GM19240 (cell line): Measurements from ENCODE around the gene KATNAL2.
"Not testable (repeated sequence)": the region's sequence is repeated elsewhere in the genome, so short reads cannot be mapped to it uniquely, and the experiment has no call there.

Source experiments
- DNase-seq: peaks from one replicate; pipeline ENCODE4 v3.0.0; 2011; ENCODE audit warnings: low spot score; ENCODE audit not compliant: insufficient read length

The KATNAL2 gene

GRCh38 chr18:46939337-46939963, 22.0 kb downstream of the KATNAL2 start:
- DNase-seq: no peak

GRCh38 chr18:46939998-46940571, 22.7 kb downstream of the KATNAL2 start:
- no peak for DNase-seq

- DNase-seq: no peak
Observed at GRCh38 chr18:46942646-46943045, 25.2 kb downstream of the KATNAL2 start.

DNA sequence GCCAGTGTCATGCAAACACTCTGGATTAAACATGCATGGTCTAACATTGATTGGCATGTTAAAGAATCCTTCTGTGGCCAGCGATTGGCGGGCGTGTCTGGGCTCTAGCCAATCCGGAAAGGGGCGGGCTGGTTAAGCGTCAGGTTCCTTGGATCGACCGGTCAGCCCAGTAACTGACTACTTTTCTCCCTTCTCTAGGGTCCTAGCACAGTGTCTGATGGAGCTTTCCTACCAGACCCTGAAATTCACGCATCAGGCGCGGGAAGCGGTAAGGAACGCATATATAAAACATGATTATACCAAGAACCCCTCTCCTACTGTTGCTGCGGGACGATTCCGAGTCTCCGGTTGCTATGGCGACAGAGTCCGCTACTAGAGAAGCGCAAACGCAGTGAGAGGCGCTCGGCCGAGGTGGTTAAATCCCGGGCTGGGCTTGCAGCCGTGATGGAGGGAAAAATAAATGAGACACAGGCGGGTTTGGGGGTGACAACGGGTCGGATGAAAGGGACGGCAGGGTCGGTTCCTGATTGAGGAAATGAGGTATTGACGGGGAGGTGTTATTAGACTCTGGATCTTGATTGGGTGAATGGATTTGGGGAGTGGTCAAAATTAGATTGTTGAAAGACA, 29.4 kb downstream of the KATNAL2 start:
- peak; percentile 66 for DNase-seq

DNA sequence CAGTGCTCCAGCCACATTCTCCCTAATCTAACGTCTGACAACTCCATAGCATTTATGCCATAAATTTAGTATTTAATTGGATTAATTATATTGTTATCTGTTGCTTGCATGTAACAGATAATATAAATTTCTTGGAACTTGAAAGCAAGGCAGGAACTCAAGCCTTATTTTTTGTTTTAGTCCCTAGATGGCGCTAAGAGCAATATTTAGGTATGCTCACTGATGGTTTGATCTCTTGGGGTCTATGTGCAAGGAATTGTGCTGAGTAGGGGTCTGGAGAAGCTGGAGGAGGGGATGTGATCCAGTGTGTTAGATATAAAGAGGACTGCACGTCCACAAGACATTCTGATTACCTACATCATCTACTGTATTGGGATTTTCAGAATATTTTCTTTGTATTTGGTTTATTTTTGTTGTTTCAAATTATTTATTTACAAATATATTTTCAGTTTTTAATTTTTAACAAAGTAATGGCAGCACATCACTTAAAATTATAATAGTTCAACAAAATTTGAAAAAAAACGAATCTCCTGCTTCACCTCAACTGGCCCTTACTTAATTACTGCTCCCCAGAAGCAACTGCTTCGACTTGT, 32.8 kb downstream of the KATNAL2 start:
- no peak for DNase-seq

GRCh38 chr18:46953195-46953594, 35.8 kb downstream of the KATNAL2 start:
- no peak for DNase-seq

DNA sequence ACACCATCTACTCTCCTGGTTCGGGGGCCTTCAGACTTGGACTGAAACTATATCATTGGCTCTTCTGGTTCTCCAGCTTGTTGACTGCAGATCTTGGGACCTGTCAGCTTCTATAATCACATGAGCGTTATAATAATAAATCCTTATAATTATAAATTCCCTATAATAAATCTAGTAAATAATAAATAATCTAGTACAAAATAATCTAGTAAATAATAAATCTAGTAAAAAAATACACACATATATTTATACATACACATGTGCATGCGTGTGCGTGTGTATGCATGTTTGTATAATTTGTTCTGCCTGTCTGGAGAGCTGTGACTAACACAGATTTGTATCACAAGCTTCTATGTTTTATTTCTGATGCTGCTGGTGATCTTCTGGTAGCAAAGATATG, 40.8 kb downstream of the KATNAL2 start:
- no peak for DNase-seq

DNA sequence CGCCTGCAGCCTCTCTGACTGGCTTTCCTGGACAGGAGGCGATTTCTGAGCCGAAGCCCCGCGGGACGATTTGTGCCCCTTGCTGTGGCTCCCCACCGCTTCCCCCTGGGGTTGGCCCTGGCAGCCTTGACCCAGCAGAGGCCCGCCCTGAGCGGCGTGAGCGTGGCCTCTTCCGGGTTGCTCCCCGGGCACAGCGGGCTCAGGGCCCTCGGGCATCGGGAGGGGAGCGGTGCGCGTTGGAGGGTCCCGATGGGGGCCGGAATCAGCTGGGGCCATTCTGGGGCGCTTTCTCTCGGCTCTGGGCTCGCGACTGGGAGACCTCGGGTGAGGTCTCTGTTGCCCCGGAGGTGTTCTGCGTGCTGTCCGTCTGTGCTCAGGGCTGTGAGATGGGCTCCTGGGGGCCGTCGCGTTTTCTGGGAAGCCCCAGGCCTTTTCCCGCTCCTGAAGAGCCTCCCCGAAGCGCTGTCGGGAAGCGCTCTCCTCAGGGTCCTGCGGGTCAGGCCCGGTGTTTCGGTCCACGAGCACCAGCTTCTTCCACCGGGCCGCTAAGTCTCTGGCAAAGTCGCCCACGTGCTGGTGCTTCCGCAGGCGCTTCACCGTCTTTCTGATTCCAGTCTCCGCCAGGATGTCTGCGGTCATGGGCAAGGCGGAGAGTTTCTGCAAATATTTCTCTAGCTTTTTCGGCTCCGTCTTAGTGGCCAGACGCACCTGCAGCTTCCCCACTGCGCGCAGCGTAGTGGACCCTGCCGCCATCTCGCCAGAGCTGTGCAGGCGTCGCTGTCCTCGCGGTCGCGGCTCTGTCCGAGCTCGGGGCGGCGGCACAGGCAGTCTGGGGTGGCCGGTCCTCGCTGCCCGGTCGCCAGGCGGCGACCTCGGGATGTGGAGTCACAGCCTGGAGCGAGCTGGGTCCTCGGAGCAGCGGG, 46.5 kb downstream of the KATNAL2 start:
- not testable (repeated sequence) for DNase-seq

- not testable (repeated sequence) for DNase-seq
Observed at GRCh38 chr18:46964579-46965293, 47.3 kb downstream of the KATNAL2 start.

DNA sequence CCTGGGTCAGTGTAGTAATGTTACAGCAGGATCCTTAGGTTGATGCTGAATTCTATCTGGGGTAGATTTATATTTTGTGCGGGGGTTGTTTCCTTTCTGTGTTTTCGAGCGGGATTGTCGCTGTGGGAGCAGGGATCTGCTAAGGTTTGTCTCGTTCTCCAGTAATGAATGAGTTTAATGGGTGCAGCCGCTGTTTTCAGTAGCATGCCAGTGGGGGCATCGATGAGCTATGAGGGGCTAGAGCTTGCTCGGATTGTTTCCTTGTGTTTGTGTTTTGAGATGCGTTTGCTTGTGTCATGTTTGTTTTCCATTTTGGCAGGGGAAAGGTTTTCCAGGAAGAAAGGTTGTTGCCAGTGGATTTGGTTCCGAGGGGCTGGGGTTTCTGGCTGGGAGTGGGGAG, 48.9 kb downstream of the KATNAL2 start:
- DNase-seq: not testable (repeated sequence)

DNA sequence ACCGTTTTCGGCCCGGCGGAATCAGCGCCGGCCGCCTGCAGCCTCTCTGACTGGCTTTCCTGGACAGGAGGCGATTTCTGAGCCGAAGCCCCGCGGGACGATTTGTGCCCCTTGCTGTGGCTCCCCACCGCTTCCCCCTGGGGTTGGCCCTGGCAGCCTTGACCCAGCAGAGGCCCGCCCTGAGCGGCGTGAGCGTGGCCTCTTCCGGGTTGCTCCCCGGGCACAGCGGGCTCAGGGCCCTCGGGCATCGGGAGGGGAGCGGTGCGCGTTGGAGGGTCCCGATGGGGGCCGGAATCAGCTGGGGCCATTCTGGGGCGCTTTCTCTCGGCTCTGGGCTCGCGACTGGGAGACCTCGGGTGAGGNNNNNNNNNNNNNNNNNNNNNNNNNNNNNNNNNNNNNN, 52.1 kb downstream of the KATNAL2 start:
- DNase-seq: not testable (repeated sequence)

DNA sequence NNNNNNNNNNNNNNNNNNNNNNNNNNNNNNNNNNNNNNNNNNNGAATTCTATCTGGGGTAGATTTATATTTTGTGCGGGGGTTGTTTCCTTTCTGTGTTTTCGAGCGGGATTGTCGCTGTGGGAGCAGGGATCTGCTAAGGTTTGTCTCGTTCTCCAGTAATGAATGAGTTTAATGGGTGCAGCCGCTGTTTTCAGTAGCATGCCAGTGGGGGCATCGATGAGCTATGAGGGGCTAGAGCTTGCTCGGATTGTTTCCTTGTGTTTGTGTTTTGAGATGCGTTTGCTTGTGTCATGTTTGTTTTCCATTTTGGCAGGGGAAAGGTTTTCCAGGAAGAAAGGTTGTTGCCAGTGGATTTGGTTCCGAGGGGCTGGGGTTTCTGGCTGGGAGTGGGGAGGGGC, 102.5 kb downstream of the KATNAL2 start:
- not testable (repeated sequence) for DNase-seq

DNA sequence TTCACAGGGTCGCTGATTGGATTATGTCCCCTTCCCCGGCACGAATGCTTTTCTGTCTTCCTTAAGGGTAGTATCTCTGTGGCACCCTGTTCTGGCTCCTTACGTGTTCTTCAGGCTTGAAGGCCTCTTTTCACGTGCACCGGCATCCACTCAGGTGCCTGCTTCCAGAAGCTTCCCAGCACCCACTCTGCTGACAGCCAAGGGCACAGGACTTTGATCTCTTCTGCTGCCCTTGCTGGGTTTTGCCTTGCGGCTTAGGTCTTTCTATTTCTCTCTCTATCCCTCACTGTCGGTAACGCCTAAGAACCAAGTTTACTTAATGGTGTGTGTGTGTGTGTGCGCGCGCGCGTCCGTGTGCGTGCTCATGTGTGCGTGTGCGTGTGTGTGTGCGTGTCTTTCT, 103.4 kb downstream of the KATNAL2 start:
- DNase-seq: not testable (repeated sequence)

- not testable (repeated sequence) for DNase-seq
Observed at GRCh38 chr18:47022821-47023220, 105.4 kb downstream of the KATNAL2 start.

DNA sequence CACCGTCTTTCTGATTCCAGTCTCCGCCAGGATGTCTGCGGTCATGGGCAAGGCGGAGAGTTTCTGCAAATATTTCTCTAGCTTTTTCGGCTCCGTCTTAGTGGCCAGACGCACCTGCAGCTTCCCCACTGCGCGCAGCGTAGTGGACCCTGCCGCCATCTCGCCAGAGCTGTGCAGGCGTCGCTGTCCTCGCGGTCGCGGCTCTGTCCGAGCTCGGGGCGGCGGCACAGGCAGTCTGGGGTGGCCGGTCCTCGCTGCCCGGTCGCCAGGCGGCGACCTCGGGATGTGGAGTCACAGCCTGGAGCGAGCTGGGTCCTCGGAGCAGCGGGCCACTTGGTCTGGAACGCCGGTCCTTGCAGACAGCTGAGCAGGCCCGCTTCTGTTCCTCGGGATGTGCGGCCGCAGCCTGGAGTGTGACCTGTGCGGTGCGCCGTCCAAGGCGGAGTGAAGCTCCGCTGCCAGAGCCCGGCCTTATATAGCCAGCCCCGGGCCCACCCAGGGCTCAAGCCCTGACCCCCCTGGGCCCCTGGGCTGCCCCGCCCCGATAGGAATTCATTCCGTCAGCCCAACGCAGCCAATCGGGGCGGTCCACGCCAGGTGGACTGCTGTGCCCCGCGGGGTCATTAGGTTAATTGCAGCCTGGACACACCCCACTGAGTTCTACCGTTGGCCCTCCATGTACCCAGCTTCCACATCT, 106.5 kb downstream of the KATNAL2 start:
- not testable (repeated sequence) for DNase-seq

DNA sequence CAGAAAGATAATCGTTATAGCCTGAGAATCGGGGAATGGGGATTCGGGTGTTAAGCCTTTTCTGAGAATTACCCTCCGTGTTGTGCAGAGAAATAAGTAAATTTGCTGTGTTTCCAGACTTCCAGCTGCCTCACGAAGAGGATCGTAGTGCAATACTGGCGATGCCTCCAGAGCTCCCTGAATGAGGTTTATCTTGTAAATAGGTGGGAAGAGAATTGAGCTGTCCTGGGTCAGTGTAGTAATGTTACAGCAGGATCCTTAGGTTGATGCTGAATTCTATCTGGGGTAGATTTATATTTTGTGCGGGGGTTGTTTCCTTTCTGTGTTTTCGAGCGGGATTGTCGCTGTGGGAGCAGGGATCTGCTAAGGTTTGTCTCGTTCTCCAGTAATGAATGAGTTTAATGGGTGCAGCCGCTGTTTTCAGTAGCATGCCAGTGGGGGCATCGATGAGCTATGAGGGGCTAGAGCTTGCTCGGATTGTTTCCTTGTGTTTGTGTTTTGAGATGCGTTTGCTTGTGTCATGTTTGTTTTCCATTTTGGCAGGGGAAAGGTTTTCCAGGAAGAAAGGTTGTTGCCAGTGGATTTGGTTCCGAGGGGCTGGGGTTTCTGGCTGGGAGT, 108.3 kb downstream of the KATNAL2 start:
- not testable (repeated sequence) for DNase-seq

DNA sequence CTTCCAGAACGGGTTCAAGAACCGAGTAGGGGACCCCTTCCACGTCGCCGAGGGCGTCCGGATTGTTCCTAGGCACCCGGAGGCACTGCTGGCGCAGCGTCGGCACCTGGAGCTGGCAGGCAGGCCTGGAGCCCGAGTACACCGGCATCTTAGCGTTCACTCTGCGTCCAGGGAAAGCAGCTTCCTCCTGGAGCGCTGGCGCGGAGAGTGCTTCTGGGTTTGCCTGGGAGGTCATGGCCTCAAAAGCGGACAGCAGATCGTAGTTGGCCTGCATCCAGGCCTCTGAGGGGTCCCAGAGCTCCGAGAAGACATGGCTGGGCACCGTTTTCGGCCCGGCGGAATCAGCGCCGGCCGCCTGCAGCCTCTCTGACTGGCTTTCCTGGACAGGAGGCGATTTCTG, 111.3 kb downstream of the KATNAL2 start:
- not testable (repeated sequence) for DNase-seq

- DNase-seq: not testable (repeated sequence)
Observed at GRCh38 chr18:47029684-47030353, 112.4 kb downstream of the KATNAL2 start.

GRCh38 chr18:47030887-47031286, 113.5 kb downstream of the KATNAL2 start:
- not testable (repeated sequence) for DNase-seq
